Peyer's patch (tissue), 4 donors: Measurements from ENCODE around the gene POGK.

ENCODE experiments used
- POLR2A ChIP-seq, 2 donors: fragments of 450-650 bp; IDR thresholded peaks; one replicate each; pipeline ENCODE4 v1.5.1; 2017; ENCODE audit warnings: antibody characterized with exemption in 2 of 2, mild to moderate bottlenecking in 2 of 2, moderate library complexity in 2 of 2
- TF ChIP-seq, protein P1 (sequence below), 6 experiments: fragments of 450-650 bp in 4 of 6; fragments of 200-600 bp in 2 of 6; sonication (generic) in 1 of 6; IDR thresholded peaks; one replicate each; pipeline ENCODE4 v1.5.1; 2017 to 2019; ENCODE audit warnings: antibody characterized with exemption in 6 of 6, mild to moderate bottlenecking in 3 of 6, moderate library complexity in 1 of 6

DNA sequence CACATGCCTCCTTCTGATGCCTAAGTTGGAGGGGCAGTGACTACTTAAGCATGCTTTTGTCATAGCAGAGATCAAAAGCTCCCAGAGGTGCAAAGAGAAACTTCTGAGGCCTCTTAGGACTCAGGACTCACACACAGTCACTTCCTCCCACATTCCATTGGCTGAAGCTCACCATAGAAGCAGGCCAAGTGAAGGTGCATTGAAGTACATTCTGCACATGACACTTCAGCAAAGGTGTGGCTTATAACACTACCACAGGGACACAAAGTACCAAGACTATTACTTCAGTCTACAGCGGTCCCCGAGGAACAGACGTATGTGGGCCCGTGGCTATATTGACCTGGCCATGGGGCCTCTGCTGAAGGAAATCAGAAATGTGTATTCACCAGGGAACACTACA lies 2.5 kb upstream of the POGK start:
- TF ChIP-seq, protein P1, sequence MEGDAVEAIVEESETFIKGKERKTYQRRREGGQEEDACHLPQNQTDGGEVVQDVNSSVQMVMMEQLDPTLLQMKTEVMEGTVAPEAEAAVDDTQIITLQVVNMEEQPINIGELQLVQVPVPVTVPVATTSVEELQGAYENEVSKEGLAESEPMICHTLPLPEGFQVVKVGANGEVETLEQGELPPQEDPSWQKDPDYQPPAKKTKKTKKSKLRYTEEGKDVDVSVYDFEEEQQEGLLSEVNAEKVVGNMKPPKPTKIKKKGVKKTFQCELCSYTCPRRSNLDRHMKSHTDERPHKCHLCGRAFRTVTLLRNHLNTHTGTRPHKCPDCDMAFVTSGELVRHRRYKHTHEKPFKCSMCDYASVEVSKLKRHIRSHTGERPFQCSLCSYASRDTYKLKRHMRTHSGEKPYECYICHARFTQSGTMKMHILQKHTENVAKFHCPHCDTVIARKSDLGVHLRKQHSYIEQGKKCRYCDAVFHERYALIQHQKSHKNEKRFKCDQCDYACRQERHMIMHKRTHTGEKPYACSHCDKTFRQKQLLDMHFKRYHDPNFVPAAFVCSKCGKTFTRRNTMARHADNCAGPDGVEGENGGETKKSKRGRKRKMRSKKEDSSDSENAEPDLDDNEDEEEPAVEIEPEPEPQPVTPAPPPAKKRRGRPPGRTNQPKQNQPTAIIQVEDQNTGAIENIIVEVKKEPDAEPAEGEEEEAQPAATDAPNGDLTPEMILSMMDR (IDR thresholded peaks at IDR 0.05), result no peak
- no peak for TF ChIP-seq POLR2A (IDR thresholded peaks at IDR 0.05)
